ENCODE data around the gene MIOX. TPM values are rescaled to one million over a fixed set of nuclear protein-coding genes. Genes with fewer than 3 reads are reported as not detected.

MIOX gene
- total and polyA plus RNA-seq, 9 of the 15 experiments (the other 6 are each of a cell fraction or from before 2014, with no cell fraction given), result 0.08 TPM; not detected in 8

DNA sequence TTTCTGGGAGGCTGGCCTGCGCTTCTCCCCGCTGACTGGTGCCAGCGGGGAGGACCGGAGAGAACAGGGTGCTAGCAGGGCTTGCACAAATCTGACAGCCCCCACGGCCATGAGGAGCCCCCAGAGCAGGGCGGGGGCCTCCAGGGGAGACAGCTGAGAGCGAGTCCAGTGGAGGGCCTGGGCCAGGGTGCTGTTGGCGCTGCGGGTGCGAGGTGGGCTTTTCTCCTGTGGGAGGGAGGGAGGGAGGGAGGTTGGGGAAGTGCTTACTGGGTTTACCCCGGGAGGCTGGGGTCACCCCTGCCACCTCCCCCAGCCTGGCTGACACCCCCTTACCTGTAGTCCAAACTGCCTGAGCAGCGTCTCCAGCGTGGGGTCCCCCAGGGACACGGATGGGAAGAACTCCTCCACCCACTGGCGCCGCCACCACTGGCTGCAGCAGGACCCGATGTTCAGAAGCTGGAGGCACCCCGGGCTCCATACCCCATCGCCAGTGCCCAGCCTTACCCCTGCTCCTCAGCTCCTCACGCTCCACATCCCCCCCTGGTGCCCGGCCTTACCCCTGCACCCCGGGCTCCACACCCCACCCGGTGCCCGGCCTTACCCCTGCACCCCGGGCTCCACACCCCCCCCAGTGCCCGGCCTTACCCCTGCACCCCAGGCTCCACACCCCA is 17.0 kb downstream of the MIOX start:
- TF ChIP-seq NUFIP1 (IDR thresholded peaks at IDR 0.05; ENCODE audit: partially characterized antibody) (no peak), CHD4 (IDR thresholded peaks at IDR 0.05; ENCODE audit: insufficient read depth, insufficient replicate concordance, low read depth, low read length, poor library complexity, severe bottlenecking) (no peak), PHF20 (IDR thresholded peaks at IDR 0.05; ENCODE audit: partially characterized antibody) (no peak), POLR2AphosphoS5 (IDR thresholded peaks at IDR 0.05; ENCODE audit: control insufficient read depth, insufficient read depth, low read depth, low read length) (no peak), TRIM28 (IDR thresholded peaks at IDR 0.05) (no peak), ELF1 (tag; IDR thresholded peaks at IDR 0.05) (no peak), DIDO1 (tag; IDR thresholded peaks at IDR 0.05; ENCODE audit: low read depth) (no peak), RNF219 (CRISPR knock-in tag; IDR thresholded peaks at IDR 0.05) (no peak), ZNF707 (CRISPR knock-in tag; conservative IDR thresholded peaks at IDR 0.05) (no peak), RBM17 (IDR thresholded peaks at IDR 0.05; ENCODE audit: borderline replicate concordance, low read depth, low read length) (no peak), ZBTB34 (CRISPR knock-in tag; IDR thresholded peaks at IDR 0.05) (no peak), HINFP (tag; conservative IDR thresholded peaks at IDR 0.05; ENCODE audit: low read depth) (no peak), KLF6 (CRISPR knock-in tag; IDR thresholded peaks at IDR 0.05; ENCODE audit: borderline replicate concordance) (no peak)
- TF ChIP-seq, protein P1, sequence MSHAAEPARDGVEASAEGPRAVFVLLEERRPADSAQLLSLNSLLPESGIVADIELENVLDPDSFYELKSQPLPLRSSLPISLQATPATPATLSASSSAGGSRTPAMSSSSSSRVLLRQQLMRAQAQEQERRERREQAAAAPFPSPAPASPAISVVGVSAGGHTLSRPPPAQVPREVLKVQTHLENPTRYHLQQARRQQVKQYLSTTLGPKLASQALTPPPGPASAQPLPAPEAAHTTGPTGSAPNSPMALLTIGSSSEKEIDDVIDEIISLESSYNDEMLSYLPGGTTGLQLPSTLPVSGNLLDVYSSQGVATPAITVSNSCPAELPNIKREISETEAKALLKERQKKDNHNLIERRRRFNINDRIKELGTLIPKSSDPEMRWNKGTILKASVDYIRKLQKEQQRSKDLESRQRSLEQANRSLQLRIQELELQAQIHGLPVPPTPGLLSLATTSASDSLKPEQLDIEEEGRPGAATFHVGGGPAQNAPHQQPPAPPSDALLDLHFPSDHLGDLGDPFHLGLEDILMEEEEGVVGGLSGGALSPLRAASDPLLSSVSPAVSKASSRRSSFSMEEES (CRISPR knock-in tag; IDR thresholded peaks at IDR 0.05), result no peak
- ATAC-seq (no peak), FAIRE-seq (no peak), DNase-seq (ENCODE audit: extremely low read depth in 1 of 4, low spot score in 3 of 4) (no peak)
- Histone ChIP-seq H2AFZ (ENCODE audit: low read depth, low read length) (no peak overlapping the region), H4K20me1 (replicated peaks; ENCODE audit: control insufficient read depth, insufficient read depth, low read length) (no peaks in the 10 kb centered on the region), H3K9me1 (ENCODE audit: control insufficient read depth, insufficient read depth, low read length) (no peaks in the 10 kb centered on the region), H3K4me2 (ENCODE audit: insufficient read depth, low read length) (no peak overlapping the region), H3K4me3 (no peak overlapping the region), H3K79me2 (ENCODE audit: control insufficient read depth, insufficient read depth, low read length) (peaks cover 14% of the 10 kb centered on the region), H3K9me3 (replicated peaks; ENCODE audit: control insufficient read depth, insufficient read depth, low read depth, low read length) (0 out of 2 replicates have a peak, but pooled peaks cover 1% of the 10 kb centered on the region), H3K27me3 (ENCODE audit: control insufficient read depth in 2 of 2, insufficient read depth in 2 of 2, low read length in 2 of 2) (no peaks in the 10 kb centered on the region), H3K4me1 (replicated peaks in 1 of 2; ENCODE audit: control insufficient read depth in 2 of 2, insufficient read depth in 2 of 2, low read length in 2 of 2) (peaks cover 0 to 33% of the 10 kb centered on the region in 2 experiments; a peak in 2 of 5 replicates), H3K27ac (ENCODE audit: extremely low read depth, low read depth, low read length) (no peak overlapping the region), H3K36me3 (ENCODE audit: control insufficient read depth, insufficient read depth, low read length) (peaks cover 22% of the 10 kb centered on the region; the same call in 1 of the 3 replicates), H3K9ac (ENCODE audit: insufficient read depth in 1 of 2, low read depth in 2 of 2, low read length in 2 of 2) (no peak overlapping the region)
- ChIA-PET CTCF (ENCODE audit: low intra/inter-chr PET ratio) (no interaction called here), POLR2A (interaction anchor here (1.2 kb wide), 1 partner anchor 33 kb away, joined by 4 read pairs; no protein-coding TSS in a partner anchor)
- 100% methylated on average over 3 of the region's 26 CpGs for WGBS (ENCODE audit: insufficient coverage, low coverage, missing lambda C conversion rate)
- in situ Hi-C loops (cut with MboI) (no loop called here), intact Hi-C loops (cut with micrococcal nuclease) (no loop called here)
- BruUV-seq (replicated peaks), result no TSS peak
